Ecto neural progenitor cell (in vitro differentiated cells): ENCODE data around the gene FGF8.

Experiments
- DNase-seq: peaks from one replicate; pipeline ENCODE4 v3.0.0-alpha.2; 2018; ENCODE audit warnings: low spot score

FGF8 gene

GRCh38 chr10:101725296-101726114, 50.4 kb downstream of the FGF8 start:
- DNase-seq, result no peak

GRCh38 chr10:101724446-101724845, 51.5 kb downstream of the FGF8 start:
- DNase-seq, result no peak

GRCh38 chr10:101723176-101723575, 52.7 kb downstream of the FGF8 start:
- no peak for DNase-seq

GRCh38 chr10:101721806-101722205, 54.1 kb downstream of the FGF8 start:
- no peak for DNase-seq

- no peak for DNase-seq
Measured at GRCh38 chr10:101720606-101721230, 55.2 kb downstream of the FGF8 start.
